ENCODE results near the gene ALK. TPM values are rescaled to one million over a fixed set of nuclear protein-coding genes. Genes with fewer than 3 reads are reported as not detected.
"Not testable (repeated sequence)": the region's sequence is repeated elsewhere in the genome, so short reads cannot be mapped to it uniquely, and the experiment has no call there.

ALK gene
- total and polyA plus RNA-seq, 7 donors: 0.31 to 2.9 (median 1.2) TPM; not detected in 1

GRCh38 chr2:29249666-29250253 lies 671.6 kb downstream of the ALK start:
- no peak for DNase-seq
- no peaks in the 10 kb centered on the region for H3K27me3 ChIP-seq
- no peak overlapping the region for H3K4me3 ChIP-seq
- H3K27ac ChIP-seq: no peak overlapping the region
- H3K4me1 ChIP-seq: no peaks in the 10 kb centered on the region
- H3K9me3 ChIP-seq: no peaks in the 10 kb centered on the region
- no peaks in the 10 kb centered on the region for H3K36me3 ChIP-seq
- intact Hi-C loops (cut with DNase I): no loop called here
- 56 to 57% methylated on average over 11 of the region's 11 CpGs for WGBS, 2 donors
- no peak for TF ChIP-seq POLR2A (IDR thresholded peaks at IDR 0.05)
- TF ChIP-seq POLR2AphosphoS5 (IDR thresholded peaks at IDR 0.05): no peak
- TF ChIP-seq EP300 (IDR thresholded peaks at IDR 0.05): no peak
- TF ChIP-seq CTCF (IDR thresholded peaks at IDR 0.05): no peak

DNA sequence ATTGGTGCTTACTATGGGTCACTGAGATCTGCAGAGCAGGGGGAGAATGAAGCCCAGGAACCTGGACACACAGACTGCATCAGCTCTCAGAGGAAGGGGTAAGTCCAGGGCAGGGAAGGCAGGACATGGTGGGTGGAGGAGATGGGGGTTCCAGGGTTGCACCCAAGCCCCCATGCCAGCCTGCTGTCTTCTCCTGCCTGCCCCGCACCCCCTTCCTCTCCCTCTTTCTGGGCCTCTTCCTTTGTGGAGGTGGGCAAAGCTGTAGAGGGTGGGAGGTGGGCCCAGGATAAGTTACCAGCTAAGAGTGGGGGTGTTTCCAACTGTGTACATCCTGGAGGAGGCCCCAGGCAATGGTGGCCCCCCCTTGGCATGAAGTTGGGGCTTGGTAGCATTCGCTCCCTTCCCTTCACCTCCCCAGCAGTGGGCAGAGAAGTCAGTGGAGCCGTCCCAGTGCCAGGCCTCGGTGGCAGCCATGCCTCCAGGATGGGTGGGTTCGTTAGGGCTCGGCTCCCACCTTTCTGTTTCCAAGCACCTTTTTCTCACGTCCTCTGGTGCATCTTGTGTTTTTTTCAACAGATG lies 674.0 kb downstream of the ALK start:
- intact Hi-C loops (cut with DNase I): no loop called here
- no peaks in the 10 kb centered on the region for H3K36me3 ChIP-seq
- no peak overlapping the region for H3K27ac ChIP-seq
- H3K4me1 ChIP-seq: no peaks in the 10 kb centered on the region
- no peak overlapping the region for H3K4me3 ChIP-seq
- DNase-seq: no peak
- no peaks in the 10 kb centered on the region for H3K9me3 ChIP-seq
- WGBS, 2 donors: 80 to 90% methylated on average over 7 of the region's 7 CpGs
- H3K27me3 ChIP-seq: no peaks in the 10 kb centered on the region
- no peak for TF ChIP-seq CTCF (IDR thresholded peaks at IDR 0.05)
- TF ChIP-seq POLR2A (IDR thresholded peaks at IDR 0.05): no peak
- TF ChIP-seq EP300 (IDR thresholded peaks at IDR 0.05): no peak
- no peak for TF ChIP-seq POLR2AphosphoS5 (IDR thresholded peaks at IDR 0.05)

GRCh38 chr2:29246383-29247300 lies 674.7 kb downstream of the ALK start:
- Histone ChIP-seq H3K4me1 (no peaks in the 10 kb centered on the region), H3K4me3 (no peak overlapping the region), H3K36me3 (no peaks in the 10 kb centered on the region), H3K27ac (no peak overlapping the region), H3K27me3 (no peaks in the 10 kb centered on the region), H3K9me3 (no peaks in the 10 kb centered on the region)
- intact Hi-C loops (cut with DNase I): no loop called here
- no peak for TF ChIP-seq EP300 (IDR thresholded peaks at IDR 0.05)
- no peak for TF ChIP-seq POLR2A (IDR thresholded peaks at IDR 0.05)
- no peak for TF ChIP-seq CTCF (IDR thresholded peaks at IDR 0.05)
- no peak for TF ChIP-seq POLR2AphosphoS5 (IDR thresholded peaks at IDR 0.05)
- no peak for DNase-seq
- 84 to 89% methylated on average over 36 of the region's 36 CpGs for WGBS, 2 donors

DNA sequence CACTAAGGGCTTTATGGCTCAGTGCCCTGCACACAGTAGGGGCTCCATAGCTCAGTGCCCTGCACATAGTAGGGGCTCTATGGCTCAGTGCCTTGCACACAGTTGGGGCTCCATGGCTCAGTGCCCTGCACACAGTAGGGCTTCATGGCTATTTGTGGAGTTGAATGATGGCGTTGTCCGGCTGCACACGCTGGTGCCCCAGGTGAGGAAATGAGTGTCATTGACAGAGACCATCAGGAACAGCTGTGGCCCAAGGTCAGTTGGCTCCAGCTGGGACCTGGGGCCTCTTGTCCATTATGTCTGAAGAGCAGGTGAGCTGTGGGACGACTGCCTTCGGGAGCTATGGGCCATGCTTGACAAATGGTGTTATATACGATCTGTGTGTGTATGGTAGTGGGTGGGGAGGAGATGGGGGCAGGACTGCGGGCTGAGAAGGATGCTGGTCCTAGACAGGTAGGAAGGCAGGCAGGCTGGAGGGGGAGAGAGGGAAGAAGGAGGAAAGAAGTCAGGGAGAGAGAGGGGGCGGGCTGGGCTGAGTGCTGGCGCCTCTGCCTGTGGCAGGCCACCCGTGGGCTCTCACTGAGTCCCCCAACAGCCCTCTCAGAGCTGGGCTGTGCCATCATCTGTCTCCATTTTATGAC lies 675.5 kb downstream of the ALK start:
- intact Hi-C loops (cut with DNase I): no loop called here
- Histone ChIP-seq H3K4me1 (no peaks in the 10 kb centered on the region), H3K27me3 (no peaks in the 10 kb centered on the region), H3K27ac (no peak overlapping the region), H3K9me3 (no peaks in the 10 kb centered on the region), H3K4me3 (no peak overlapping the region), H3K36me3 (no peaks in the 10 kb centered on the region)
- WGBS, 2 donors: 64 to 78% methylated on average over 10 of the region's 10 CpGs
- TF ChIP-seq POLR2A (IDR thresholded peaks at IDR 0.05) (no peak), POLR2AphosphoS5 (IDR thresholded peaks at IDR 0.05) (no peak)
- DNase-seq: no peak

GRCh38 chr2:29245035-29245741 lies 676.2 kb downstream of the ALK start:
- H3K27ac ChIP-seq; H3K4me1 ChIP-seq; H3K36me3 ChIP-seq; H3K27me3 ChIP-seq; DNase-seq; H3K9me3 ChIP-seq; H3K4me3 ChIP-seq; intact Hi-C loops (cut with DNase I): not testable (repeated sequence)
- WGBS, 2 donors: 97% methylated on average over 3 of the region's 3 CpGs

Data from sigmoid colon (tissue), 7 donors.